GM12875 (cell line): ENCODE data around the gene ATP8B3.

ENCODE experiments used
- H3K4me3 ChIP-seq: one replicate; pipeline ENCODE4 v1.5.1; 2011; ENCODE audit warnings: low read depth, low read length, control low read depth
- TF ChIP-seq, protein P1 (sequence below): IDR thresholded peaks from 2 replicates; pipeline ENCODE4 v1.5.1; 2011; ENCODE audit warnings: low read depth, mild to moderate bottlenecking, control low read depth, inconsistent platforms, low read length, moderate library complexity, borderline replicate concordance; ENCODE audit not compliant: insufficient read depth

Gene ATP8B3

DNA sequence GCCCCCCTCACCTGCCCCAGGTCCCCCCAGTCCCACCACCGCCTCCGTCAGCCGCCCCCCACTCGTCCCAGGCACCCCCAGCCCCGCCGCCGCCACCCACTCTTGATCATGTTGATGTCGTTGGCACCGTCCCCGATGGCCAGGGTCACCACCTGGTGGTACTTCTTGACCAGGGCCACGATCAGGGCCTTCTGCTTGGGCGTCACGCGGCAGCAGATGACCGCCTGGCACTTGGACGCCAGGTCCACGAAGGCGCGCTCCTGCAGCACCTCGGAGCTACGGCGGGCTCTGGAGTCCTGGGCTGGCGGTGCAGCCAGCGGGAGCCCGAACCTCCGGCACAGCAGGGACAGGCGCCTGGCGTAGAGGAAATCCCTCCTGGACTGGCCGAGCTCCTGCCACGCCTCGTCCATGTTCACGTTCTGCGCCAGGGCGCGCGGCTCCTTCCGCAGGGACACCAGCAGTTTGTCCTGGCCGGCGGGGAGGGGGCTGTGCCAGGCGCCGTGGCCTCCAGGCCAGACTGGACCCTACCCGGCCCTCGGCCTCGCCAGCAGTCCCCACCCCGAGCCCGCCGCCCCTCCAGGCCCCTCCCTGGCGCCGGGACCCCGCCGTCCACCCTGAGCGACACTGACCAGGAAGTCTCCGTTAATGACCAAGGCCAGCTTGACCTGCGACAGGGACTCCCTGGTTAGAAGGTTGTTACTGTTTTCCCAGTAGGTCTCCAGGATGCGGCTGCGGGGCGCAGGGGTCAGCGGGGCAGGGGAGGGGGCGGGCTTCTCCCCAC lies 22.6 kb downstream of the ATP8B3 start:
- no peak overlapping the region for H3K4me3 ChIP-seq
- TF ChIP-seq, protein P1, sequence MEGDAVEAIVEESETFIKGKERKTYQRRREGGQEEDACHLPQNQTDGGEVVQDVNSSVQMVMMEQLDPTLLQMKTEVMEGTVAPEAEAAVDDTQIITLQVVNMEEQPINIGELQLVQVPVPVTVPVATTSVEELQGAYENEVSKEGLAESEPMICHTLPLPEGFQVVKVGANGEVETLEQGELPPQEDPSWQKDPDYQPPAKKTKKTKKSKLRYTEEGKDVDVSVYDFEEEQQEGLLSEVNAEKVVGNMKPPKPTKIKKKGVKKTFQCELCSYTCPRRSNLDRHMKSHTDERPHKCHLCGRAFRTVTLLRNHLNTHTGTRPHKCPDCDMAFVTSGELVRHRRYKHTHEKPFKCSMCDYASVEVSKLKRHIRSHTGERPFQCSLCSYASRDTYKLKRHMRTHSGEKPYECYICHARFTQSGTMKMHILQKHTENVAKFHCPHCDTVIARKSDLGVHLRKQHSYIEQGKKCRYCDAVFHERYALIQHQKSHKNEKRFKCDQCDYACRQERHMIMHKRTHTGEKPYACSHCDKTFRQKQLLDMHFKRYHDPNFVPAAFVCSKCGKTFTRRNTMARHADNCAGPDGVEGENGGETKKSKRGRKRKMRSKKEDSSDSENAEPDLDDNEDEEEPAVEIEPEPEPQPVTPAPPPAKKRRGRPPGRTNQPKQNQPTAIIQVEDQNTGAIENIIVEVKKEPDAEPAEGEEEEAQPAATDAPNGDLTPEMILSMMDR, result no peak

DNA sequence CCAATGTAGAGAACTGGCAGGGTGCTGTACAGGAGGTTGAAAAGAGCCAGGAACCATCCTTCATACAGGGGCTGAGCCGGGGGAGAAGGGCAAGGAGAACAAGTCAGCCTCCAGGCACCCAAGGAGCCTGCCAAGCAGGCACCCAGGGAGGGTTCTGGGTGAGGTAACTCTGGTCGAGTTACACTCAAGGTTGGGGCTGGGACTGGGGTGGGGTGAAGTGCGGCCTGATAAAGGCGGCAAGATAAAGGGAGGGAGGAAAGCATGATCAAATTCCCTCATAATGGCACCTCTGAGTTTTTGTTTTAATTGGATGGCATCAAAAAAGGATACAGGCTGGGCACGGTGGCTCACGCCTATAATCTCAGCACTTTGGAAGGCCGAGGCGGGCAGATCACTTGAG lies 25.0 kb downstream of the ATP8B3 start:
- H3K4me3 ChIP-seq, result no peak overlapping the region
- TF ChIP-seq, protein P1, result no peak

DNA sequence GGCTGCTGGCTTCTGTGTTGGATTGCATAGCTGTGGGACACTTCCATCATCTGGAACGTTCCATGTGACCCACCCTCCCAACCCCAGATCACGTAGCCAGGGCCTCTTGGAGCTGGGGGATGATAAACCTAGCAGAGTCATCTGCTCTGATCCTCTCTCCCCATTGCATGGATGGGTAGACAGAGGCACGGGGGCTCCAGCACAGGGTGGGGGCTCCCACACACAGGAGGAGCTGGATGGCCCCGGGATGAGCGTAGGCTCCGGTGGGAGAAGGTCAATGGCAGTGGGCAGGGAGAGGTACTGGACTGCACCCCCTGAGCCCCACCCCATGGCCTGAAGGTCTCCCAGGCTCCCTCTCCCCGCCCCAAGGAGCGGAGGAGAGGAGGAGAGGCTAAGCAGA lies 25.4 kb downstream of the ATP8B3 start:
- H3K4me3 ChIP-seq, result no peak overlapping the region
- TF ChIP-seq, protein P1, result no peak

DNA sequence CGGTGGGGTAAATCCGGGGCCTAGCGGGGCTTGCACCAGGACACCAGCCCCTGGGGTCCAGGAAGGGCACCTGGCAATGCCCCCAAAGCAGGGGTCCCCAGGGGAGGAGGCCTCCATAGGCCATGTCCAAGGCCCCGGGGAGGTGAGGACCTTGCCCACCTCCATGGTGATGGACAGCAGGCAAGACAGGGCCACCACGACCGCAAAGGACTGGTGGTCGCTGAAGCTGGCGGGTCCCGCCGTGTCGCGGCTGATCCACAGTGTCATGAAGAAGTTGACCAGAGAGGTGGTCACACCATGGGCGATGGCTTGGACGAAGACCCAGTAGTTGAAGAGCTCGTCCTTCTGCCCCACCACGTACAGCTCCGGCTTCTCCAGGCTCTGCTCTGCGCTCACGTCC lies 26.8 kb downstream of the ATP8B3 start:
- H3K4me3 ChIP-seq, result no peak overlapping the region
- TF ChIP-seq, protein P1, result no peak

DNA sequence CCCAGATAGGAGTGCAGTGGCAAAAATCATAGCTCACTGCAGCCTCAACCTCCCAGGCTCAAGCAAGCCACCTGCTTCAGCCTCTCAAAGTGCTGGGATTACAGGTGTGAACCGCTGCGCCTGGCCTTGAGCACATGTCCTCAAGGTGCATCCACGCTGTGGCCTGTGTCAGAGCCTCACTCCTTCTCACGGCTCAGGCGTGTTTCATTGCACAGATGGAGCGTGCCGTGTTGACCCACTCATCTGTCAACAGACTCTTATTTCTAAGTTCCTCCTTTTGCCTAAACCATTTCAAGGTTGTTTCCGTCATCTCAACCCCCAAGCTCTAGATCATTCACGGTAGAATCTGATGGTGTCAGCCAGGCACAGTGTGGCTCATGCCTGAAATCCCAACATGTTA lies 28.2 kb downstream of the ATP8B3 start:
- TF ChIP-seq, protein P1, result no peak
- no peak overlapping the region for H3K4me3 ChIP-seq

DNA sequence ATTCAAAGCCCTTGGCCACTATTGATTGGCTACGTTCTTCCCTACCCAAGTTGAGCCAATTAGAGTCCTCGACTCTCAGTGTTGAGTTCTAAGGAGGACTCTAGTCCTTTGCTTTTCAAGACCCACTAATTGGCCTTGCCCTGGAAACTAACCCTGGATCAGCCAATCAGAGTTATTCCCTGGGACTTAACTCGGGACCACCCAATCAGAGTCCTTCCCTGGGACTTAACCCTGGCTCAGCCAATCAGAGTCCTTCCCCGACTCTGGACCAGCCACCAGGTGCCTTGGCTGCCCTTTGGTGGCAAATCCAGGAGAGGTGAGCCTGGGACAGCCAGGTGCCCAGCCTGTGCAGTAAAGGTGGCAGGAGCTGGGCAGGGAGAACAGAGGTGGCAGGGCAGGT lies 28.7 kb downstream of the ATP8B3 start:
- TF ChIP-seq, protein P1, result no peak
- H3K4me3 ChIP-seq, result no peak overlapping the region

DNA sequence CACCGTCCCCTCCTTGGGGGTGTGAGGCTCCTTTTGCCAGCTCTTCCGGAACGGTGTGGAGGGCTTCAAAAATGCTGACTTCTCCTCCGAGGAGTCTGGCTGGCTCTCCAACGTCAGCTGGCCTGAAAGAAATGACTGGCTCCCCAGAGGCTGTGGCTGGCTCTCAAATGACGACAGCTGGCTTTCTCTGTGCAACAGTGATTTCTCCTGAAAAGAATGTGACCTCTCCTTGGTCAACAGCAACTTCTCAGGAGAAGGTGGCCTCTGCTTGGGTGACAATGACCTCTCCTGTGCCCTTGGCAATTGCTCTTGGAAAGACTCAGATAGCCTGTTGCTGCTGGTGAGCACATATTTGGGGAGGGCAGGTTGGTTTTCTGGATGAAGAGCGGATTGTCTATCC lies 29.6 kb downstream of the ATP8B3 start:
- TF ChIP-seq, protein P1, result no peak
- H3K4me3 ChIP-seq, result no peak overlapping the region
